Activated gamma-delta T cell (primary cell): ENCODE data around the gene CCT8.
"Not testable (repeated sequence)": the region's sequence is repeated elsewhere in the genome, so short reads cannot be mapped to it uniquely, and the experiment has no call there.

Source experiments
- DNase-seq: peaks from one replicate; lab custom pipeline; 2025; lab: John Stamatoyannopoulos, UW

CCT8 gene

DNA sequence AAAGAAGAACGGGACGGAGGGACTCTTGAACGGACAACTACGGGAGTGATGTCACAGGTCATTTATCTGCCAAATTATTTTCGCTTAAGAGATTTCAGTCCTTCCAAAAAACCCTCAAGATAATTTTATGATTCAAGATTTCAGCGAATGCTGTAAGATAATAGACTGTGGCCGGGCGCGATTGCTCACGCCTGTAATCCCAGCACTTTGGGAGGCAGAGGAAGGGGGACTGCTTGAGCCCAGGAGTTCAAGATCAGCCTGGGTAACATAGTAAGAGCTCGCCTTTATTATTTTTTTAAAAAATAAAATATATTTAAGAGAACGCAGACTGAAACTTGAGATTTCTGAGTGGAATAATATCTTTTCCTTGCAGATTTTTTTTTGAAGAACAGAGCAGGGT is 54.9 kb downstream of the CCT8 start:
- no peak for DNase-seq

DNA sequence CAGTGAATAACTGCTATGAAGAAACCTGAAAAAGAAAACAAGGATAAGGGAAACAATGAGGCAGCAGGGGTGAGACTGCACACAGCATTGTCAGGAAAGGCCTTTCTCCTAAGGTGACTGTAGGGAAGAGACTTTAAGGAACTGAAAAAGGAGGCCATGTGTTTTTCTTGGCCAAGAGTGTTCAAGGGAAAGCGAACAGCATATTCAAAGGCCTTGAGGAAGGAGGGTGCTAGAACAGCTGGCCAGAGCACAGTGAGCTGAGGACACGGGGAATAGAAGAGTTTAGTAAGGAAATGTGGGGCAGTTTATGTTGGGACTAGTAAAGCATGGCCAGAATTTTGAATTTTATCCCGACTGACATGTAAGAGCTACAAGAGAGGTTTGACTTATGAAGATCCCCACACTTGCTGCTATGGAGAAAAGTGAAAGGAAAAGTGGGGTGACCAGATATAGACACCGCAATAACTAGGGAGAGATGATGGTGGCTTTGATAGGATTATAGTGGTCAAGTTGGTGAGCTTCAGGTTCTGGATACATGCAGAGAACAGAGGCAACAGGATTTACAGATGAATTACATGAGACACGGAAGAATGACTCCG is 55.7 kb downstream of the CCT8 start:
- no peak for DNase-seq

DNA sequence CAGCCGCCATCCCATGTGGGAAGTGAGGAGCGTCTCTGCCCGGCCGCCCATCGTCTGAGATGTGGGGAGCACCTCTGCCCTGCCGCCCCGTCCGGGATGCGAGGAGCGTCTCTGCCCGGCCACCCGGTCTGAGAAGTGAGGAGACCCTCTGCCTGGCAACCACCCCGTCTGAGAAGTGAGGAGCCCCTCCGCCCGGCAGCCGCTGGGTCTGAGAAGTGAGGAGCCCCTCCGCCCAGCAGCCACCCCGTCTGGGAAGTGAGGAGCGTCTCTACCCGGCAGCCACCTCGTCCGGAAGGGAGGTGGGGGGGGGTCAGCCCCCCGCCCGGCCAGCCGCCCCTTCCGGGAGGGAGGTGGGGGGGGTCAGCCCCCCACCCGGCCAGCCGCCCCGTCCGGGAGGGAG is 62.2 kb downstream of the CCT8 start:
- DNase-seq = not testable (repeated sequence)

DNA sequence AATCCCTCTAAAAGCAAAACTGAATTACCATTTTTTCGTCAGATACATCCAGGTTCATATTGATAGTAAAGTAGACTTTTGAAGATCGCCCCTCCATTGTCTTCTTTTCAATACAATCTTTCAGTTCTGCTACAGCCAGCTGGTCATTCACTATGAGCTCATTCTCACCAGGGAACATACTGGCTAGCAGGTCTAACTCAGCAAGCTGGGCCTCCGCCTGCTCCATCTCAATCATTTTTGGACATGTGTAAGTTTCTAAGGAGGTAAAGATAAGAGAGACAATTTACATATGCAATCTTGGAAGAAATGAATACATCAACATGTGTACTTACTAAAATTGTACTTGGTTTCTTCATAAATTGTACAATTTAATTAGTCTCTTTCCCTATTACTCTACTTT is 65.1 kb downstream of the CCT8 start:
- DNase-seq = no peak

GRCh38 chr21:29007810-29008209 is 65.6 kb downstream of the CCT8 start:
- DNase-seq = no peak

- DNase-seq = no peak
These were observed 66.3 kb downstream of the CCT8 start for GRCh38 chr21:29007135-29007534.
